AG08396 (cell line): ENCODE results near the gene SLC24A3.

Experiments
- DNase-seq: peaks from one replicate; pipeline ENCODE4 v3.0.0; 2012; ENCODE audit warnings: low spot score, mixed read lengths

Gene SLC24A3

GRCh38 chr20:19341348-19342053 is 129.1 kb downstream of the SLC24A3 start:
- DNase-seq = no peak

DNA sequence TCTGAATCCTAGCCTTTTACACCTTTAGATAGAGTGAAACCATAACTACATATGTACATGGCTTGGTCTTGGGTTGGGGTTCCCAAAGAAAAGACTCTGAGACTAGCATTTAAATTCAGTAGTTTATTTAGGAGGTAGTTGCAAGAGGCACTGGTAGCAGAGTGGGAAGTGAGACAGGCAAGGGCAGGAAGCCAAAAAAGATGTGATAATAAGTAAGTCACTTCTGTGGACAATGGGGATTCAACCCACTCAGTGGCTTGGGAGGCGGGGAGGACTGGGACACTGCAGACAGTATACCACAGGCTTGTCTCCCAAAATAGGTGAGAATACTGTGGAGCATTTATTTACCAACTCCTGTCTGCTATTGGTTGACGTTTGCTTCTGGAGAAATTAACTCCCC is 131.9 kb downstream of the SLC24A3 start:
- no peak for DNase-seq

GRCh38 chr20:19347943-19348456 is 135.6 kb downstream of the SLC24A3 start:
- no peak for DNase-seq

- no peak for DNase-seq
These were observed 136.1 kb downstream of the SLC24A3 start for GRCh38 chr20:19348582-19348981.

DNA sequence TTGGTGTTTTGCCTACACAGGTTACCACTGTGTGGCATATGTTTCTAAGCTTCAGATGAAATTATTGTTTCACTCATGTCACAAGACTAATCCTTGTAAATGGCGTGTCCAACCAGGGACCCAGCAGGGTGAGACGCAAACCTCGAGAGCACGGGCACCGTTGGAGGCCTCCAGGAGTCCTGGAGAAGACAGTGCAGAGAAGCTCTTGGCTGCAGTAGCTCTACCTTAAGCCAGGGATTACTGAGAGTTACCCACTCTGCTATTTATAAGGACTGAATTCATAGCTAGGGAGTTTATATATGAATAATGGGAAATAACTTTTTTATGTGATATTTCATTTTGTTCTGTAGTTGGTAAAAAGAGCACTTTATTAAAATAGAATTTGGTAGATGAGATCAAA is 137.4 kb downstream of the SLC24A3 start:
- no peak for DNase-seq

GRCh38 chr20:19351542-19351941 is 139.1 kb downstream of the SLC24A3 start:
- DNase-seq = no peak

- DNase-seq = no peak
These were observed 142.5 kb downstream of the SLC24A3 start for GRCh38 chr20:19354950-19355349.

DNA sequence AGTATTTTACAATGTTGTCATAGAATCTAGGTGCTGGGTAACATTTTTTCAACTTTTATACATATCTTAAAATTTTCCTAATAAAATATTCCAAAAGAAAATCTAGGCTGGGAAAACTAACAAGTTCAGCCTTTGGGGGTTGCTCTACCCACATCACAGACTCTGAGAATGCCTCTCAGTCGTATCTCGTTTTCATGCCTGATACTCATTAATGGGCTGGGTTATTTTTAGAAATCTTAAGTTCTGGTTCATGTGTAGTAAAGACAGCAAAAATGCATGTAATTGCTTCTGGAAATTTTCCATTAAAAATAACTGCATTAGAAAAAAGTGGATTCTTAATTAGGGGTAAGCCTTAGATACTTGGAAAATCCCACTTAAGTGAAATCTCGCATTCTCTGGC is 149.3 kb downstream of the SLC24A3 start:
- DNase-seq = no peak

- no peak for DNase-seq
These were observed 151.0 kb downstream of the SLC24A3 start for GRCh38 chr20:19363476-19363875.

DNA sequence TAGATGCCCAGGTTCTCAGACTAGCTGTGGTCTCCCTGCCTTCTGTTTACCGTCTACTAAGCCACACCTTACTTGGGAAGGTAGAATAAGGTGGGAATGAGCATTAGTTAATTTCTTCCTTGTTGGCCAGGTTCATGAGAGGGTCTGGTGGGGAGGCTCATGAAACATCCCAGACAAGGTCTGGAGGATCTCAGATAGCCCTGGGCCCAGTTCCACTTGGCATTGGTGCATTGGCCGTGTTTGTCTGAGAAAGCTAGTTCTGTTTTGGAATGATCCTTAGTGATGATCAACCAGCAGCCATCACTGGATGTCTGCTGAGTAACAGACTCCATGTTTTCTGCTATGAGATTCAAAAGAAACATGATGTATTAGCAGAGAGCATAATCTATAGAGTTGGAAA is 155.1 kb downstream of the SLC24A3 start:
- DNase-seq = no peak

- no peak for DNase-seq
These were observed 155.9 kb downstream of the SLC24A3 start for GRCh38 chr20:19368351-19368750.

DNA sequence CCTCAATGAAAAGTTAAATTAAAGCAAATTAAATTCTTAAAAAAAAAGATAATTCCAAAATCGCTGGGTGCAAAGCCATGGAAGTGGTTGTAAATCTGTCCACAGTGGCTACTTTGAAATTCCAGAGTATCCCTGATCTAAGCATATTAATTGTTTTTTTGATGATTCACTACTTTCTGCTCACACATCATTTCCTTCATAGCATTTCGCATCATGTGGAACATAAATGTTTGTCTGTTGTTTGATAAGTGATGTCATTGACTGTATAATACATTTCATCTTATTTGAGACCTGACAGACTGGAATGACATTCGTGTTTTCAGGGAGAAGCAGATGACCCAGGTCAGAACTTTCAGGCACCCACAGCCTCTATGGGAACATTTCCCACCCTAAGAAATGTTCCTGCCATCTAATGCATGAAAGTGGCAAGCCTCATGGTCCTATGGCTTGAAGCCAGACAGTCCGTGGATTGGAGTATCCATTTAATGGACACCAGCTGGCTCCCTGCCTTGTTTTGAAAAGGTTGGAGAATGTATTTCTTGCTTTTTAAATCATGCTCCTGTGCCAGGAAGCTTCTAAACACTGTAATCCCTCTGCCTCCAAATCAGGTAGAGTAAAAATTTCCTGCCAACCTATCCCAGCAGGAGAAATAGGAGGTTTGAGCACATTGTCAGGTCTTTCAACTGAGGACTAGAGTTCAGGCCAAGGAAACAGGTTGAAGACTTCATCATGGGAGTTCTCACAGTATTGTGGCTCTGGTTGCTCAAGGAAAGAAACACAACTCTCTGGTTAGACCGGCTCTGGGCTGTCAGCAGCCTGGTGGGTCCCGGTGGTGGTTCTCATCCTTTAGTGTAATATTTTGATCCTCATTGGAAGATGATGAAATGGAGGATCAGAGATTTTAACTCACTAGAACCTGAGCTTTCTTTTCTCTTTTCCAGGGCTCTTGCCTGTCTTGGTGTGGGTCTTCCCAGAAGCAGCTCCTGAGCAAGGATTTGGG is 157.9 kb downstream of the SLC24A3 start:
- DNase-seq = no peak

- DNase-seq = no peak
These were observed 158.7 kb downstream of the SLC24A3 start for GRCh38 chr20:19371112-19371511.

- no peak for DNase-seq
These were observed 161.8 kb downstream of the SLC24A3 start for GRCh38 chr20:19374216-19374615.

DNA sequence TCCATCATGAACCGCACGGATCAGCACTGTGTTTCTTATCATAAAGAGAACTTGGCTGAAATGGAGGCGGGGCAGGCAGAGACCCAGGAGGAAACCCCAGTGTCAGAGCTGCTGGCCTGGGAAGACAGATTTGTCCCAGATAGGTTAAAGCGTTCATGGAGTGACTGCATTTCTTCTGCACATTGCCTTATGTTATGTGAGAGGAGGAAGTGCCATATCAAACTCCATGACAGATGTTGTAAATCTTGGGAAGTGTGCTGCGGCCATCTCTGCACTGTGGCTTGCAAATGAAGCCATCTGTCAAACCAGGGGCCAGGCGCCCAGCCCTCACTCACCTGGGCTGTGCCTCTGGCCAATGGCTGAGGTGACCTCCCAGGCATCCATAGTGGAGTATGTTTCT is 163.0 kb downstream of the SLC24A3 start:
- no peak for DNase-seq

DNA sequence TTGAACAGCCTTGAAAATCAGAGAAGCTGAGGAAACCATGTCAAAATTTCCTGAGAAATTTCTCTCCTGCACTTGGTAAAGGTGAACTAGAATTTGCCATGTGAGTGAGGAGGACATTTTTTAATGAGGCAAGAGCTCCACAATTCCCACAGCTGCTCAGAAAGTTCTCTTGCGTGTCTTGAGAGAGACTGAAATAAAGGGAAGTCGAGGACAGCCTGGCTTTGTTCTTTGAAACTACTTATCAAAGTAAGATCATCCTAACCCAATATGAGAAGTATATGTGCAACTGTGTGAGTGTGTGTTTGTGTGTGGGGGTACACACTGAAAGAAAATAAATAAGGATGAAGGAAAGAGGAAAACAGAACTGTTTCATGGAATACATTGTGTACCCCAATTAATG is 163.4 kb downstream of the SLC24A3 start:
- DNase-seq = no peak

DNA sequence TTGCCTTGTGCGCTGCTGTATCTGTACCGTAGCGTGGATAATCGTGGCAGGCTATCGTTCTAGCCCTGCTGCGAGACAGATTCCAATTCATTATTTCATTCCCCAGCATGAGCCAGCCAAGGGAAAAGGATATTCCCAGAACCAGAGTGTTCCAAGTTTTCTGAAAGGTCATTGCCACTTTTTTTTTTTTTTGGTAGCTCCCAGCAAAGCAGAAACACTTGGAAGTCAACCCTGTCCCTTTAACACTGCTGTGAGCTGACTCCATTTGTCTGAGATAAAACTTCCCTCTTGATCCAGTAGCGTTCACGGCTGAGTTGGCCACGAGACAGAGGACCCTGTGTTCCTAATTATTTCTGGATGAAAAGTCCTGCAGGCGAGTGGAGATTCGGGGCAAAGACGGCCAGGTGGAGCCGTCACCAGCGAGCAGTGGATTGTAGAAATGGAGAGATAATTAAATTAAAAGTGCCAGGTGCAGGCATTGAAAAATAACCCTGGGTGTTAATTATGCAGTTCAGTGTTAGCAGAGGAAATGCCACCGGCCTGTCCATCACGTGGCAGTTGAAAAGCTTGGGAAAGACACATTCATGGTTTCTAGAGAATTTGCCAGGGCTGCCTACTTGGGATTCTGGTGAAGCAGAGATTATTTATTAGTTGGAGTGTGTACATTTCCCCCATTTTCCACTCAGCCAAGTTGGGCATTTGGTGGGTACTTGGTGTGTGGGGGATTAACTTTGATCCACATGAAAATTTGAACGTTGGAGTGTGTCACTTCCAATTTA is 164.2 kb downstream of the SLC24A3 start:
- DNase-seq = no peak

DNA sequence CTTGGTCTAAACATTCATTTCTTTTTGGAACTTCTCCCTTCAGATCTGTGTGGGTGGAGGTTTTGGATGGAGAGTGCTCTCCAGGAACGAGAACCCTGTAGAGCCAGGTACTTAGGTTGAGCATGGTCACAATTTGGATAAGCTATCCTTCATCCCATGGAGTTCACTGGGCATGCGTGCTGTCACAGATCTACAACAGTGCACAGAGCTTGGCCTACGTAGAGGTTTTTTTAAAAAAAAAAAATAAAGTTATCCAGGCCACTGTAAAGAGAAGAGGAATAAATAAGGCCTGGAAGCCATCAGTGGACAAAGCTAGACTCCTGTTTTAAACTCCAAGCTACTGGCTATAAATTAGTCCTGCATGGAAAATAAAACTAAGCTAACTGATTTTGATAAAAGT is 165.6 kb downstream of the SLC24A3 start:
- no peak for DNase-seq

- no peak for DNase-seq
These were observed 167.8 kb downstream of the SLC24A3 start for GRCh38 chr20:19380211-19380610.

DNA sequence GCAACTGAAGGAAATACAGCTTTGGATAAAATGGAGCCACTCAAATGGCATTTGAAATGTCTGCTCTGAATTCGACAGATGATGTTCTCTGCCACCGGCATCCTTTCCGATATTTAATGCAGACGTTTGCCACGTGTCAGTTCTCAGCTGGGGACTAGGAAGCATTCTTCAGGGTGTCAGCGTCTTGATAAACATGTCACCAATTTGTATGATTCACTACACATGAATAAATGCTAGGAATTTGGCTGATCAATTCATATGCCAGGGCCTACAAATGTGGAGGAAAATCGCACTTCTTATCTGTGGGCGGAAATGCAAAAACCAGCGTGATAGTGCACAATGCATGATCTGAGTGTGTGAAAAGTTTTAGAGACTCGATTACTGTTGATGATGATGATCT is 169.5 kb downstream of the SLC24A3 start:
- DNase-seq = no peak

DNA sequence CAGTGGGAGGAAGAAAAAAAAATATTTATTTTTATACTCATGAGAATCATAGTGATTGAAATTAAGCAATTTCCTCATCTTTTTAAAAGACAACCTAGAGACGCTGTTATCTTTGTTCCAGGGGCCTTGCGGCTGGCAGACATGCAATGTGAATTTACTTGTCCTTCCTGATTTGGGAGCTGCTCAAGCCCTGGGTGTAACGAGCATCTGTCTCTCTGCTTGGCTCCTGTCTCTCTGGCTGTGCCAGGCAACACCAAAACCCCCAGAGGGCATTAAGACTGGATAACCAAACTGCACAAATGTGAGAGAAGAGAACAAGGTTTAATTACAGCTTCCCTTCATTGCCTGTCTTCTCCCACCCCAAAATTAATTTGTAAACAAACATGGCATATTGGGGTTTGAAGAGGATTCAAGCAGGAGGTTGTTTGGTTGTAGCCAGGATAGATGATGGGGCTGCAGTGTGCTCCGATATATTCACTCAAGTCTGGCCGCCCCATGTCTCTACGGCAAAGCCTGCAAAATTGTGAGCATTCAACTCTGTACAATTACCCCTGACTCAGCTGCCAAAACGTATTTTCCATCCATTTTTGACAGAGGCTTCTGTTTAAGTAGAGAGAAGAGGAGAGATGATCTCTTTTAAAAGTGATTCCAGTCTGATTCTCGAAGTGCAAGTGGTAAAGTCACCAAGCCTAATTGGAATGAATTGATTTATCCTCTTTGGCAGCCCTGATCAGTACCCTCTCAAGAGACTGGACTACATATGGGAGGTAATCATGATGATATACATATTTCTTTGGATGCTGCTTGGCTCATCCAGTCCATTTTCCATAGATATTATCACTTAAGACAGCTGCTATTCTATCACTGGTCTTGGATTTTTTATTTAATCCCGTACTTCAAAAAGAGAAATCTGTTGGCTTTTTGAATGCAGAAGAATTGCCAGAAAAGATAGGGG is 170.2 kb downstream of the SLC24A3 start:
- DNase-seq = no peak
